Heart left ventricle (tissue), 13 donors: ENCODE measurements around the gene NRTN.

Source experiments
- POLR2A ChIP-seq, 2 donors: fragments of 450-650 bp; IDR thresholded peaks; one replicate each; pipeline ENCODE4 v1.6.1; 2017; ENCODE audit warnings: antibody characterized with exemption in 2 of 2, mild to moderate bottlenecking in 2 of 2, moderate library complexity in 2 of 2
- TF ChIP-seq, protein P1 (sequence below), 12 donors: fragments of 200-600 bp; sonication (generic) in 4 of 12; IDR thresholded peaks; one replicate each; pipeline versions ENCODE4 v1.5.0 to v1.8.0; 2018 to 2022; ENCODE audit warnings: antibody characterized with exemption in 12 of 12, mild to moderate bottlenecking in 5 of 12
- donor health status: ischemic (EF 13 %, LVEDD 7.1; RV severe dilation, severe dysfunction).
- donor health status: DM: no; HTN: yes; CAD: no.
- donor health status: DM: no; HTN: no; CAD: no.
- donor health status: ischemic (EF 25% LVEDD 6.9; RV normal size, moderate dysfunction).
- donor health status: ischemic (EF 25% LVEDD 5.7; RV mildly dilated, moderate dysfunction).
- donor health status: ischemic (EF 35%, LVEDD 5.7; RV mildly dilated, moderate dysfunction).
- donor health status: nonischemic (EF 11% LVEDD 7.7; RV severe dilation, severe dysfunction).
- donor health status: DM: yes; HTN: yes; CAD: no.
- donor health status: PGD.
- donor health status: ischemic (EF 29% LVEDD 5.4; RV normal size, mild dysfunction).
- donor health status: nonischemic (EF 23%, LVEDD 6.1; RV moderate dilation, normal function).

DNA sequence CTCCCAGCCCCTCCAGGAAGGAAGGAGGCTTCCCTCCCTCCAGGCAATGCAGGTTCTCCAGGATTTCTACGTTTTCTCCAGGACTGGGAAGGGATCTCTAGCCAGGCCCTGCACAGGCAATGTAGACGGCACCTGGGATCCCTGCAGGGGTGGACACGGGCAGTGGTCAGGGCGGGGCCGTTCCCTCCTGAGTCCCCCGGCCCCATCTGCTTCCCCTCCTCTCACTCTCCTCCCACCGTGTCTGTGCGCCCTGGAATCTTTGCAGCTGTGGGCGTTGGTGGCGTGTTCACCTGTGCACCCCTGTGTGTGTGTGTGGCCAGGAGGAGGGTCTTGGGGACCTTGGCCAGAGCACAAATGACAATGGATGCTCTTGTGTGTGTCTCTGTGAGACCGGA is 10.0 kb downstream of the NRTN start:
- TF ChIP-seq, protein P1, sequence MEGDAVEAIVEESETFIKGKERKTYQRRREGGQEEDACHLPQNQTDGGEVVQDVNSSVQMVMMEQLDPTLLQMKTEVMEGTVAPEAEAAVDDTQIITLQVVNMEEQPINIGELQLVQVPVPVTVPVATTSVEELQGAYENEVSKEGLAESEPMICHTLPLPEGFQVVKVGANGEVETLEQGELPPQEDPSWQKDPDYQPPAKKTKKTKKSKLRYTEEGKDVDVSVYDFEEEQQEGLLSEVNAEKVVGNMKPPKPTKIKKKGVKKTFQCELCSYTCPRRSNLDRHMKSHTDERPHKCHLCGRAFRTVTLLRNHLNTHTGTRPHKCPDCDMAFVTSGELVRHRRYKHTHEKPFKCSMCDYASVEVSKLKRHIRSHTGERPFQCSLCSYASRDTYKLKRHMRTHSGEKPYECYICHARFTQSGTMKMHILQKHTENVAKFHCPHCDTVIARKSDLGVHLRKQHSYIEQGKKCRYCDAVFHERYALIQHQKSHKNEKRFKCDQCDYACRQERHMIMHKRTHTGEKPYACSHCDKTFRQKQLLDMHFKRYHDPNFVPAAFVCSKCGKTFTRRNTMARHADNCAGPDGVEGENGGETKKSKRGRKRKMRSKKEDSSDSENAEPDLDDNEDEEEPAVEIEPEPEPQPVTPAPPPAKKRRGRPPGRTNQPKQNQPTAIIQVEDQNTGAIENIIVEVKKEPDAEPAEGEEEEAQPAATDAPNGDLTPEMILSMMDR (IDR thresholded peaks at IDR 0.05) = no peak
- no peak for TF ChIP-seq POLR2A (IDR thresholded peaks at IDR 0.05)
